MG63 (cell line): ENCODE measurements around the gene SPACA5. TPM values are rescaled to one million over a fixed set of nuclear protein-coding genes. Genes with fewer than 3 reads are reported as not detected.
"Not testable (repeated sequence)": the region's sequence is repeated elsewhere in the genome, so short reads cannot be mapped to it uniquely, and the experiment has no call there.

ENCODE experiments used
- DNase-seq: peaks from one replicate; pipeline ENCODE4 v3.0.0-alpha.2; 2020
- H3K27me3 ChIP-seq: fragments of 250-450 bp; sonication (Bioruptor Pico); 2 replicates; pipeline ENCODE4 v1.5.1; 2020; ENCODE audit warnings: mild to moderate bottlenecking, moderate library complexity
- H3K36me3 ChIP-seq: fragments of 250-450 bp; sonication (Bioruptor Pico); 2 replicates; pipeline ENCODE4 v1.5.1; 2020; ENCODE audit warnings: mild to moderate bottlenecking, moderate library complexity
- H3K4me3 ChIP-seq: fragments of 250-450 bp; sonication (Bioruptor Pico); 2 replicates; pipeline ENCODE4 v1.5.1; 2020; ENCODE audit warnings: mild to moderate bottlenecking, moderate library complexity
- H3K9me3 ChIP-seq: fragments of 250-450 bp; sonication (Bioruptor Pico); 2 replicates; pipeline ENCODE4 v1.5.1; 2020; ENCODE audit warnings: mild to moderate bottlenecking, moderate library complexity
- total RNA-seq: library from RNA; depleted of rRNA; stranded (reverse); fragments of >200 nt; shearing (Covaris generic); gene quantifications from 2 replicates; pipeline ENCODE4 v1.2.3, GENCODE V29; 2014; ENCODE audit warnings: low replicate concordance

Gene SPACA5
- total RNA-seq, 1 experiment from 2014 or later = not detected

- not testable (repeated sequence) for H3K9me3 ChIP-seq, DNase-seq, H3K4me3 ChIP-seq, H3K36me3 ChIP-seq, H3K27me3 ChIP-seq
These were observed 2.7 kb downstream of the SPACA5 start for GRCh38 chrX:48009445-48009960.

- H3K9me3 ChIP-seq, H3K27me3 ChIP-seq, H3K36me3 ChIP-seq, H3K4me3 ChIP-seq, DNase-seq: not testable (repeated sequence)
These were observed 10.0 kb downstream of the SPACA5 start for GRCh38 chrX:48016583-48017310.

DNA sequence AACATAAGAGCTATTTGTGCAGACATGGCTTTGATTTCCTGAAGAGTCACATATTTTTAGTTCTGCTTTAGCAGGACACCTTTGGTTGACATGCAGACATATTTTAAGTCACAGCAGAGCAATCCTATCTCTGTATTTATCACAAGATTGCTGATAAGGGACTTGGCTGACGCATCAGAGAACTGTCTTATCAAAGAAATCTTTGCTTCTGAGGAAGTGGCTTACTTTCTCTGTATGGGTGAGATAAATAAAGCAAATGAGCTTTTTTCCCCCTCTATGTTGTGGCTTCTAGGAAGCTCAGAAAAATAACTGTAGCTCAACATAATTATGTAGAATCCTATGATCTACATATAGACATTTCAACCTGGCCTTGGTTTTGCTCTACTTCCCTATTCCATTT, 13.1 kb downstream of the SPACA5 start:
- not testable (repeated sequence) for DNase-seq, H3K4me3 ChIP-seq, H3K9me3 ChIP-seq, H3K27me3 ChIP-seq, H3K36me3 ChIP-seq

DNA sequence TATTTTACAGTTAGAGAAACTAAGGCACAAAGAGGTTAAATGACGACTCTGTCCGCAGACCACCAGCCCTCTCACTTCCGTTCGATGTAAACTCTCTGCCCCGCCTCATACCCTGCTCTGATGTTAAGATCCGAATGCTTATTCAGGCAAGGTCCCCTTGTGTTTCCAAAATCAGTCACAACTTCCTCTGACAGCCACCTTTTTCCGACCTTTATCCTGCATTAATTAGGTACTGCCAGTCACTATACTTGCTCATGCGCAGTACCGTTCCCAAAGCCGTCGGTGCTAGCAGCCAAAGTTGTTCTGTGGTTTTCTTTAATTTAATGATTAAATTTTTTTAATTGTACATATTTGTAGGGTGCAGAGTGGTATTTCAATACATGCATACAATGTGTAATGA, 13.7 kb downstream of the SPACA5 start:
- DNase-seq, H3K9me3 ChIP-seq, H3K36me3 ChIP-seq, H3K27me3 ChIP-seq: not testable (repeated sequence)
- peak overlapping the region; percentile 75 for H3K4me3 ChIP-seq

DNA sequence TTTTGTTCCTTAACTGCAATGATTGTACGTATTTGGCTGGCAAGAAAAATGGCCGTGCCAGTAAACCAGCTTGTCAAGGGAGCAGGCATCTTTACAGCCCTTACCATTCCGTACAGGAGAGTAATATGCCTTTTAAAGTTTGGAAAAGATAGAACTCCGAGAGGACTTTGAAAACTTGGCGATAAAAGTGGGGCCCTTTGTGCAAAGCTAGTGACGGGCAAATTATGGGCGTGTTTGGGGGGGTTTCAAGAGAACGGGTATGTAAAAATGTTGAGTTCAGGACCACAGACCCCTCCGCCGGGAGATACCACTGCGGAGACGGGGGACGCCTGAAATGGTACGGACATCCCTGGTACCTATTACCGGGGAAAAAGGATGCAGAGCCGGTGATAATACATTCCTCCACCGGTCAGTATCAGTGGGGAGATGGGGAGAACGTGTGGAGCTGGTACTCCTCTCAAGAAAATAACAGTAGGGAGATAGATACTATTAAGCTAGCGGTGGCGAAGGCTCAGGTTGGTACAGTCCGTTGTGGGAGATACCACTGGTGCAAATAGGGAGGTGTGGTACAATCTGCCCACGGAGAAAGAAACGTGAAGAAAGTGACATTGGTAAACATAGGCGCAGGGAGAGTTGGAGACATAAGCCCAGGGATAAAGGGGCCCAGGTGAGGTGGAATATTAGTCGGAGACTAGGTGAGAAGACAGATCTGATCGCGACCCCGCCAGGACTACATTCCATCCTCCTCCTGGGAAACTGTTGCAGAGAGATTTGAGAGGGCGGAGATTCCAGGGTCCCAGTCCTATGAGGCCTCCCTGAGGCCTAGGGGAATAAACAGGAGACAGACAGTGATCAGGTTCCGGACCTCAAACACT, 14.5 kb downstream of the SPACA5 start:
- Histone ChIP-seq H3K4me3 (peak overlapping the region; percentile 75), H3K27me3 (no peaks in the 10 kb centered on the region), H3K36me3 (no peaks in the 10 kb centered on the region), H3K9me3 (no peaks in the 10 kb centered on the region)
- peak; percentile 76 for DNase-seq

DNA sequence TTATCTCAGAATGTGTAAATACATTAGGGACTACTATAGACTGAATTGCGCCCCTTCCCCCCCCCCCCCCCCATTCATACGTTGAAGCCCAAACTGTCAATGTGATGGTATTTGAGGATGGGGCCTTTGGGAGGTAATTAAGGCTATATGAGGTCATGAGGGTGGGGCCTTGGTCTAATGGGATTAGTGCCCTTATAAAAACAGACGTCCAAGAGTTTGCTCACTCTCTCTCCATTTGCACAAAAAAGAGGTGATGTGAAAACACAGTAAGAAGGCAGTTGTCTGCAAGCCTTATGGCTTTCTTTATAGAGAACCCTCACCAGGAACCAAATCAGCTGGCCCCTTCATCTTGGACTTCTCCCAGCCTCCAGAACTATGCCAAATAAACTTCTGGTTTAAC, 15.3 kb downstream of the SPACA5 start:
- Histone ChIP-seq H3K36me3 (no peaks in the 10 kb centered on the region), H3K4me3 (no peak overlapping the region; the same call in 1 of the 2 replicates), H3K27me3 (no peaks in the 10 kb centered on the region), H3K9me3 (no peaks in the 10 kb centered on the region)
- DNase-seq = no peak

GRCh38 chrX:48022738-48023137, 15.9 kb downstream of the SPACA5 start:
- no peak for DNase-seq
- Histone ChIP-seq H3K4me3 (no peak overlapping the region), H3K27me3 (no peaks in the 10 kb centered on the region), H3K36me3 (no peaks in the 10 kb centered on the region), H3K9me3 (no peaks in the 10 kb centered on the region)

DNA sequence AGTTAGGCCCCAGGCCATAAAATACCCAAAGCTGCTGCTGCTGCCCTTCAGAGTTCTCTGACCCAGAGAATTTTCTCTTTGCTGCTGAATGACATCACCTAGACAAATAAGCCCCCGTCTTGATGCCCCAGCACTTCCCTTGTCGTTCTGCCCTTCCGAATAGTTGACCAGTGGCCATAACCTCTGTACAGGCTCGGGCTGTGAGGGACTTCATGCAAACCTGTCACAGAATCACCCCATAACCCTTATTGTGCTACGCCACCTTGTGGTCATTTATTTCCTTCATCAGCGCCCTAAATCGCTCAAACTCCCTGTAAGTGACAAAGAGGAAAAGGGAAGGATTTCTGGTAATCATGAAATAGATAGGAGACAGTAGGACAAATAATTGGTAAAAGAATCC, 18.8 kb downstream of the SPACA5 start:
- H3K36me3 ChIP-seq = no peaks in the 10 kb centered on the region
- no peak for DNase-seq
- H3K4me3 ChIP-seq = no peak overlapping the region
- H3K27me3 ChIP-seq = no peaks in the 10 kb centered on the region
- H3K9me3 ChIP-seq = no peaks in the 10 kb centered on the region

DNA sequence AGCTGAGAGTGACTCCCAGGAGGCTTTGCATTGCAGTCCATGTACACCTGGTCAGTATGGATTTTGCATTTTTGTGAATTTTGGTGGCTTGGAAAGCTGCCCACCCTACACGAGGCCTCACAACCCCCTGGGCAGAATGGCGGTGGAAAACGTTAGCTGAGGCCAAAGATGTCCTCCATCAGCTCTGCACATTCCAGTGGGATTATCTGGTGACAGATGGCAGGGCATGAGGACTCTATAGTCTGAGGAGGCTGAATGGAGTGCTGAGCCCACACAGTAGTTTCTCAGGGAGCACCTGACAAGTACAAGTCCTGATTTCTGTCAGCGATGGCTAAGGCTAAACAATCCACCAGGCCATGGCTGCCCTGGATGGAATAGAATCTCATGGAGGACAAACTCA, 20.8 kb downstream of the SPACA5 start:
- not testable (repeated sequence) for H3K4me3 ChIP-seq, H3K36me3 ChIP-seq, DNase-seq, H3K9me3 ChIP-seq, H3K27me3 ChIP-seq

DNA sequence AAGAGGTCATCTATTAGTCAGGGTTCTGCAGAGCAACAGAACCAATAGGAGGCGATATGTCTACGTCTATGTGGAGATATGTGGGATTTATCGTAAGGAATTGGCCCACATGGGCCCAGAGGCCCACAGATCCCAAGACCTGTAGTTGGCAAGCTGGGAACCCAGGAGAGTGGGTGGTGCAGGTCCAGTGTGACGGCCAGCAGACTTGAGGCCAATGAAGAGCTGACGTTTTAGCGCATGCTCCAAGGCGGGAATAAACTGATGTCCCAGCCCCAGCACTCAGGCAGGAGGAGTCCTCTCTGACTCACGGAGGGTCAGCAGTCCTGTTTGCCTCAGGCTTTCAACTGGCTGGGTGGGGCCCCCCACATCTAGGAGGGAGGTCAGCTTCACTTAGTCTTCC, 21.3 kb downstream of the SPACA5 start:
- DNase-seq = no peak
- no peaks in the 10 kb centered on the region for H3K9me3 ChIP-seq
- H3K36me3 ChIP-seq = no peaks in the 10 kb centered on the region
- no peaks in the 10 kb centered on the region for H3K27me3 ChIP-seq
- H3K4me3 ChIP-seq = no peak overlapping the region

DNA sequence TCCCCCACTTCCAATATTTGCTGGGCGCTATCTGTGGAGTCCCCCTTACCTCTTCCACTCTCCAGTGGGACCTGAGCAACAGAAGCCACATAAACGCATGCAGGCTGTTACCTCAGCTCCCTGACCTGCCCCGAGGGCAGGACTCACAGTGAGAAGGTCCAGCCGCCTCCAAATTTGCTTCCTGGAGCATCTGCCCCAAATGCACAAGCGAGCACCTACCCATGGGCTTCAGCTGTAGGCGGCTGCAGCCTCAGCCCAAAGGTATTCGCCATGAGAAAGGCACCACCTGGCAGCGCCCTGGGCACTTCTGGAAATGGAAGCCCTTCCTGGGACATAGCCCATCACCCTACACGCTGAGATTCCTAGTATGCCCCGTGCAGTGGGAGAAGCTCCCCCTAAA, 23.4 kb downstream of the SPACA5 start:
- H3K9me3 ChIP-seq = no peaks in the 10 kb centered on the region
- no peaks in the 10 kb centered on the region for H3K27me3 ChIP-seq
- no peak for DNase-seq
- no peaks in the 10 kb centered on the region for H3K36me3 ChIP-seq
- no peak overlapping the region for H3K4me3 ChIP-seq

DNA sequence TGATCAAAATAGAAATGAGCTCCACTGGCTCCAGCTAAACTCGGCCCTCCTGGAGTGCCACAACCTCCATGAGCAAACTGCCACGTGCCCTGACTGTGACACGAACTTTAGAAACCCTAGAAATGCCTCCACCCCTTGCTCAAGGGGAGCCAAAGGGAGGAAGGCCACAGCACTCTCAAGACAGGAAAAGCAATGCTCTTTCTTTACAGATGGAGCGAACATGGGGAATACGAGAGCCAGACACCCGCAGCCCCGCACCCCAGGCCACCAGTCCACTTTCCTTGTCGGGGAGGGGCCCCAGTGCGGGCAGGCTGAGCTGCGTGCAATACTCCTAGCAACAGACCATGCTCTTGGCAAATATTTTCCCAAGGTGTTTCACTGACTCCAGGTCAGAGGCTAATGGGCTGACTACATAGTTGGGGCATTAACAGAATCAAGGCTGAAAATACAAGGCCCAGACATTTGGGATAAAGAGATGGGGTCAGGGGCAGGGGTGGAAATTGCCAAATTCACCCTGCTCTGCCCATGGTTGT, 23.9 kb downstream of the SPACA5 start:
- not testable (repeated sequence) for H3K36me3 ChIP-seq, H3K27me3 ChIP-seq, H3K9me3 ChIP-seq, DNase-seq, H3K4me3 ChIP-seq

GRCh38 chrX:48035891-48036290, 29.1 kb downstream of the SPACA5 start:
- no peak for DNase-seq
- H3K4me3 ChIP-seq = no peak overlapping the region
- H3K36me3 ChIP-seq = no peaks in the 10 kb centered on the region

GRCh38 chrX:48043056-48043455, 36.3 kb downstream of the SPACA5 start:
- no peaks in the 10 kb centered on the region for H3K27me3 ChIP-seq
- no peak overlapping the region for H3K4me3 ChIP-seq
- no peaks in the 10 kb centered on the region for H3K36me3 ChIP-seq
- no peak for DNase-seq
- H3K9me3 ChIP-seq = no peaks in the 10 kb centered on the region

More at GRCh38 chrX:48035891-48036290, 29.1 kb downstream of the SPACA5 start:
- Histone ChIP-seq H3K27me3 (no peaks in the 10 kb centered on the region), H3K9me3 (no peaks in the 10 kb centered on the region)

GRCh38 chrX:48045410-48046311, 38.9 kb downstream of the SPACA5 start:
- no peak overlapping the region for H3K4me3 ChIP-seq

DNA sequence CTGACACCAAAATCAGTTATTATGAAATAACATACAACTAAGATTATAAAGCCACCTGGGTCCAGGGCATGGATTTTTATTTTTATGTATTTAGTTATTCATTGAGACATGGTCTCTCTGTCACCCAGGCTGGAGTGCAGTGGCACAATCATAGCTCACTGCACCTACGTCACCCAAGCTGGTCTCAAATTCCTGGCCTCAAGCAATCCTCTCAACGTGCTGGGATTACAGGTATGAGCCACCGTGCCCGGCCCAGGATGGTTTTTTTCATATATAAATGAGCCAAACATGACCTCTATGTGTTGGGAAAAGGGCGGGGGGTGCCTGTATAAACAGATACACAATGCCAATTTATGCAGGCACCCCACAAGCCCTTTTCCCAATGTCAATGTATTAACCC, 40.1 kb downstream of the SPACA5 start:
- no peak for DNase-seq
- no peaks in the 10 kb centered on the region for H3K9me3 ChIP-seq
- no peaks in the 10 kb centered on the region for H3K36me3 ChIP-seq
- H3K4me3 ChIP-seq = no peak overlapping the region
- H3K27me3 ChIP-seq = no peaks in the 10 kb centered on the region

More at GRCh38 chrX:48045410-48046311, 38.9 kb downstream of the SPACA5 start:
- Histone ChIP-seq H3K9me3 (no peaks in the 10 kb centered on the region), H3K27me3 (no peaks in the 10 kb centered on the region), H3K36me3 (no peaks in the 10 kb centered on the region)
- peak; percentile 83 for DNase-seq
